ENCODE measurements around the gene AUTS2. TPM values are rescaled to one million over a fixed set of nuclear protein-coding genes. Genes with fewer than 3 reads are reported as not detected.

Gene AUTS2
- total RNA-seq, 1 experiment from 2014 or later, result 2.2 TPM

DNA sequence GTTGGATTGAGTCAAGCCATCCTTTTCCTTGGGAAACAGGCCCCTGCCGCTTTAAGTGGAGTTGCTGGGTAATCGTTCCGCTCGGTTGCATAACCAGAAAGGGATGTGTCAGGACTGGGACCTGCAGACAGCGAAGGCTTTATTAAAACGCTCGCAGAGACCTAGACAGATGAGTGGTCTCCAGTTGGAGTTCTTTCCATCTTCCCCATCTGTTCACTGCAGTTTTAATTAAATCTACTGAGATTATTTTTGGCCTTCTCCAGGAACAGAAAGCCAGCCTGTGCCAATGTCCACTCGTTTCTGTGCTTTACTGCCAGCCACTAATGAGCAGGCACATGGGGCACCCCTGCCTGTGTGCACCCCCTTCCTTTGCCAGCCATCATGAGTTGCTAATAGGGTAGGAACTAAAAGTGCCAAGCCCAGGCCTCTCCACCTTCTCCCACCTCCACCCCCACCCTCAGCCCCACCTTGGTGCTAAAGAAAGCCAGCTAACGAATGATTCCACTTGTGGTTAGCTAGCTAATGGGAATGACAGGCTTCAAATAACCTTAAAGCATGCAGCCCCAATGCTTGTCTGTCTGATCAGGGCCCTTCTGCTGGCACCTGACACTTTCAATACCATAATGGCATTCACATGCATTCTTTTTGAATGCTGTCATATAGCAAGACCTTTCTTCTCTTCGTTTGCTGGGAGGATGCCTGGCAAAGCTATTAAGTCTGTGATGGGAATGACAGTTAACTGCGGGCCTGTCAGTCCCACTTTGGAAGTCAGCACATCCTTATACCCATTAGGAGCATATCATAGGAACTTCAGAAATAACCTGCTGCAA is 976.9 kb downstream of the AUTS2 start:
- H3K27me3 ChIP-seq, result no peaks in the 10 kb centered on the region
- no peaks in the 10 kb centered on the region for H3K36me3 ChIP-seq
- no peaks in the 10 kb centered on the region for H3K9me3 ChIP-seq
- H3K4me3 ChIP-seq, result no peak overlapping the region
- DNase-seq, result no peak

DNA sequence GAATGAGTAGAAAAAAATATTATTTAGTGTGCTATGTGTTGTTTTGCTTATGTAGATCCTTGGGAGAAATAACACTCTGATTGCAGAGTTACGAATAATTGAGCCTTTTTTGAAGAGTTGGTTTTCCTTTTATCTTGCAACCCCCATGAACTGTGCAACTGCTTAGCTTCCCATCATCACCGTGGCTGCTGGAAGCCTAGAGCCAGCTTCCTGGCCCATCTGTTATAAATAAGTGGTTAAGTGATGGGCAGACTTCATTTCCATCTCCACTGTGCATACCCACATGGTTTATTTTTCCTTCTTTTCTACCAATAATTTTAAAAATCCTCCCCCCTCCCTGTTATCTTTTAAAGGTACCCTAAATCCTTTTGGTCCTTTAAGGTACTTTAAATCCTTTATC is 978.8 kb downstream of the AUTS2 start:
- Histone ChIP-seq H3K4me3 (no peak overlapping the region), H3K36me3 (no peaks in the 10 kb centered on the region), H3K9me3 (no peaks in the 10 kb centered on the region), H3K27me3 (no peaks in the 10 kb centered on the region)
- no peak for DNase-seq

DNA sequence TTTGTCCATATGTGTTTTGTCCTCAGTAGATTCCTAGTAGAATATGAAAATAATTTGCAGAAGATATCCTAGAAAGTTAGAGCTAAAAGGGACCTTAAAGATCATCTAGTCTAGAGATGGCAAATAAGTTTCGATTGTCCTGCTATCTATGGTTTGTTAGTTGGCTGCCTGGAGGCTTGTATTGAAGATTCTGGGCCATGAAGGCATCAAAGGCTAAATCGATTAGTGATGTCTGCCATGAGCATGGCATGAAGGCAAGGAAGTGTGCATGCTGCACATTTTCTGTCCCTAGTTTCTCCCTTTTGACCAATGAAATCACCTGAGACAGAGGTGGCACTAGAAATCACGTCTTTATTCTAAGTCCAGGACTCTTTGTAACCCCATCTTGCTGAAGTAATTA is 979.9 kb downstream of the AUTS2 start:
- no peak for DNase-seq
- Histone ChIP-seq H3K4me3 (no peak overlapping the region), H3K36me3 (no peaks in the 10 kb centered on the region), H3K27me3 (no peaks in the 10 kb centered on the region), H3K9me3 (no peaks in the 10 kb centered on the region)

DNA sequence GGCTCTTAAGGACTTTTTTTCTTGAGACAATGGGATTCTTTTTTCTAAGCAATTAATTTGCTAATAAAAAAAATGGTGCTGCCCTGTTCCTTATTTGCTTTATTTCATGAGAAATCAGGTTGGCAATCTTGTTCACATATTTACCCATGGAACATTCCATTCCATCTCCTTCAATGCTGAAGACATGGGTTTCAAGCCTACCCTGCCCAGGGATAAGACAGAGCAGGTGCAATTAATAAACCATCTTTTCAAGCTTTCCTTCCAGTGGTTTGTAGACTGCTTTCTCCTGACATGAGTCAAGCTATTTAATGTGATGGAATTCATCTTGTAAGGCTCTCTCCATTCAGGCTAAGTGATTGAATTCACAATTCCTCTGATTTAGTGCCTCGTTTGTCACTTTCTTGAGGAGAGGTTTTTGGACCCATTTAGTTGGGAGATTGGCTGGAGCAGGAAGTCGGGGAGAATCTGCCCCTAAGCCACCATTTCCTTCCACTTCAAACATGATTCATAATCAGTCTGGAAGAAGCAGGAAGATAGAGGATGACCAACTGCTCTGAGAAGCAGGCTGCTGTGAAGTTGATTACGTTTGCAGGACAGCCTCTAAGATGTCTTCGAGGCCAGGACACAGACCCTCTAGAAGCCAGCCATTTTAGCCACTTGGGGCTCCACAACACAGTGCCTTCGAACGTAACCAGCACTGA is 981.3 kb downstream of the AUTS2 start:
- Histone ChIP-seq H3K36me3 (no peaks in the 10 kb centered on the region), H3K27me3 (no peaks in the 10 kb centered on the region), H3K4me3 (no peak overlapping the region), H3K9me3 (no peaks in the 10 kb centered on the region)
- no peak for DNase-seq

DNA sequence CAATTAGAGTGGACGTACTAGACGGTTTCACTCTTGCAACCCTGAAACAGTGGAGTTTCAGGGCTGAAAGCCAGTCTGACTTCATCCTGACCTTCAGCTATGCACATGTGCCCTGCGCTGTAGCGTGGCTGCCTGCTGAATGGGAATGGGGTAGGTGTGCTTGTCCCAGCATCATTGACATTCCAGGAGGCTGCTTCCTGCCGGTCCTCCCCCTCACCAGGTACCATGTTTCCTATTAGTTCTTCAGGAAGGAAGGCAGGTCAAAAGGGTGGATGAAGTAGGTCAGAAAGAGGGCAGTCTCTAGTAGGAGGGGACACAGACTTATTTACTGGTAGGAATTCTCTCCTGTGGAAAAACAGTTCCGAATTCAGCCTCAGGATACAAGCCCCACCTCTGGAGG is 981.9 kb downstream of the AUTS2 start:
- Histone ChIP-seq H3K4me3 (no peak overlapping the region), H3K27me3 (no peaks in the 10 kb centered on the region), H3K36me3 (no peaks in the 10 kb centered on the region), H3K9me3 (no peaks in the 10 kb centered on the region)
- no peak for DNase-seq

DNA sequence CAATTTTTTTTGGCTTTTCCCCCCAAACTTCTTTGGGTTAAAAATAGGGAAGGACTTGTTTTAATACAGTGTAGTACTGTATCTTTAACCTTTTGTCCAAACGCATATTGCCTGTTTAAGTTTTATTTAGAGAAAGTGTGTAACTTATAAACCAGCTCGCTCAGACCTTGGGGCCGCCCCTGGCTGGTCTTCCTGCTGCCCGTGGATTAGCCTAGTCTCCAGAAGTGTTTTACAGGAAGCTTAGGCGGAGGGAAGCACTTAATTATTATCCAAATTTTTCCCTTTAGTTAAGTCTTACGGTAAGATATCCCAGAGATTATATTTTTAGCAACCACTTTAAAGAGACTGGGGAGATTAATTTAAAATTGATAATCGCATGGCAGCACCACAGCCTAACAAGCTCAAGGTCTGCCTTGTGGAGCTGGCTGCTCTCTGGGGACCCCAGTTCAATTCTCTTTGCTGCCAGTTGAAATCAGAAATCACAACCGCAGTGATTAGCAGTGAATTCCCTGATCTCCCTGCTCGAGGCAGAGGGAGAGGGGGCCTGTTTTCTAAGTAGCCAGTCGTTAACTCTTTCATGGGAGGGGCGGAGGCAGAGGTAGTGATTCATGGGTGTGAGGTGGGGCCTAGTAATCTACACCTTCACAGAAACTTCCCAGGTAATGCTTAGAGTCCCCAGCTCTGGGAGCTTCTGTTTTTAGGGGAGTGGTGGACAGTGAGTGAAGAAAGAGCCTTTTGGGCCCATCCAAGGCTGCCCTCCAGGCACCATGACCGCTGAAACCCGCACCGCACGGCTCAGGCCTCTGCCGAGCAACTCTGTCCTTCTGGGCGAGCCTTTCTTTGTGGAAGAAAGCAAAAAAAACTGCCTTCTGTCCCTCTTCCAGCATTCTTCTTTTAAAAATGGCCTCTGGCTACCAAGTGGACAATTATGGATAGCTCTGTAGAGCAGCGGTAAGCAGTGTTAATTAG is 984.9 kb downstream of the AUTS2 start:
- DNase-seq, result no peak
- Histone ChIP-seq H3K27me3 (no peaks in the 10 kb centered on the region), H3K4me3 (no peak overlapping the region), H3K9me3 (no peaks in the 10 kb centered on the region), H3K36me3 (no peaks in the 10 kb centered on the region)

DNA sequence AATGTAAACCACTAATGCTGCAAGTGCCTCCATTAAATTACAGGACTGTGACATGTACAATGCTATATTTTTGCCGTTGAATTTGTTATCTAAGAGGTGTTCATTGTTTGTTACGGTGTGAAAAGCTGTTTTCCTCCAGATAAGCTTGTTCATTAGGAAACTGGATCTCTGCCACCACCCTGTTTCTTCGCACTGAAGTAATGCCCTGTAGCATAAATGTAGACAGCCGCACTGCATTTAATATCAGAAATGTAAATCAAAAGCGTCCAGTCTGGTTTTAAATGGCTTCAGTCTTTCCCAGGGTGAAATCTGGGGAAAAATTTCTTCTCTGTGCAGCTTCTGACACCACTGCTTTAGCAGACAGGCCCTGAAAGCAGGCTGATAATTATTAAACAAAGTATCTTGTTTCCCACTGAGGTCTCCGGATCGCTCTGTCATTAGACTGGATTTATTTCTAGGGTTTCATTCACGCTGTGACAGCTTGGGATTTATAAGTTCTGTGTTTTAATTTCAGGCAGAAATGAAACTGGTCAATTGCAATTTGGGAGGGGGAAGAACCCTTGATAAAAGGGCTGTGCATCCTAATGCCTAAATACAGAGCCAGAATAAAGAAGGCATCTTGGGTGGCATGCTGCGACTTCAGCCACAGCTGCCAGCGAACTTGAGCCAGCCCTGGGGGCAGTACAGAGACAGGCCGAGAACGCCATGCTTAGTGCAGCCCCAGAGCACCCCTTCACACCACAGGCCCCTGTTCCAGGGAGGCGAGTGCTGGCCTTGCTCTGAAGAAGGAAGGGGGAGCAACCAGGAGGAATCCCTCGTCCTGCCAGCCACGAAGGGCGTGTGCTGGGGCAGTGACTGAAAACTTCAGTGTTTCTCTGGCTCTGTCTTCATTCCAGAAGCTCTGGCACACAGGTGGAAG is 985.9 kb downstream of the AUTS2 start:
- no peak for DNase-seq
- Histone ChIP-seq H3K27me3 (no peaks in the 10 kb centered on the region), H3K36me3 (no peaks in the 10 kb centered on the region), H3K4me3 (no peak overlapping the region), H3K9me3 (no peaks in the 10 kb centered on the region)

DNA sequence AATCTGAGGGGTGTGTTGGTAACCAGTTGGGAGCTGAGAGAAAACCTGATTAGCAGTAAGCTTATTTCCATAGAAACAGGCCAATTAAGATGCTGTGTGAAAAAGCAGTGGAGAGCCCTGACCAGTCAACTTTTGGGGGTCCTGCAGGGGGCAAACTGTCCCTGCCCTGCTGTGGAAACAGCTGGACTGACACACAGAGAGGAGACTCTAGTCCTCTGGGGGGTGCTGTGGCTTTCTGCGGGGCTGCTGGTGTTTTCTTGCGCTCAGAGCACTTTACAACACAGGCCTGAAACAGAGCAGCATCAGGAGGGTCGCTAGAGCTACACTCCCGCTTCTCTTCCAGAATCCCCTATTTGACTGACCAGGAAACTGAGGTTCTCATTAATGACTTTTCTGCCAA is 986.8 kb downstream of the AUTS2 start:
- H3K4me3 ChIP-seq, result no peak overlapping the region
- H3K9me3 ChIP-seq, result no peaks in the 10 kb centered on the region
- H3K36me3 ChIP-seq, result no peaks in the 10 kb centered on the region
- no peaks in the 10 kb centered on the region for H3K27me3 ChIP-seq
- DNase-seq, result no peak

DNA sequence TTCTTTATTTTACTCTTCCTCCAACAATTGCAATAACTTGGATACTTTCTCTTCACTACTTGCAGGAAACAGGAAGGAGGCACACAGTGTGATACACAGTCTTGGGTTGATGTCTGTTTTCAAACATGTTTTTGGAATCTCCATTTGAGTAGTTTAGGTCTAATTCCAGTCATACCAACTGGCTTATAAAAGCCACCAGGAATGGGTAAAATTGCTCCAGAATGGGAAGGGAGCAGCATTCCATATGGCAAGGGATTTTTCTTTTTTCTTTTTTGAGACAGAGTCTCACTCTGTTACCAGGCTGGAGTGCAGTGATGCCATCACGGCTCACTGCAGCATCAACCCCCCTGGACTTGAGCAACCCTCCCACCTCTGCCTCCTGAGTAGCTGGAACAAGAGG is 988.5 kb downstream of the AUTS2 start:
- no peak for DNase-seq
- Histone ChIP-seq H3K4me3 (no peak overlapping the region), H3K36me3 (no peaks in the 10 kb centered on the region), H3K27me3 (no peaks in the 10 kb centered on the region), H3K9me3 (no peaks in the 10 kb centered on the region)

DNA sequence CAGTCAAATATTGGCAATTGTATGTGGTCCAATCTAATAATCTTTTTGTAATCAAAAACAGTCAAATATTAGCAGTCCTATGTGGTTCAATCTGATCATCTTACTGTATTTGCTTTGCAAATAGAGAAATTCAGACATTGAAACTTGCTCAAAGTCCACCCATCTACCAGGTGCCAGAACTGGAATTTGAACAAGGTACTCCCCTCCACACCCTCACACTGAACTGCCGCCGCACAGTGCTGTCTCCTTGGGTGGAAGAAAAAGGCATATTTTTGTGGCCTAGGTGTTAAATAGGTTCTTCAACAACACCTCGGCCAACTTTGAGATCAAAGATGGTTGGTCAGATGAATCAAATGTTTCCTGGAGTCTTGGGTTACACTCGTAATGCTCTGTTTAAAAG is 989.5 kb downstream of the AUTS2 start:
- Histone ChIP-seq H3K9me3 (no peaks in the 10 kb centered on the region), H3K4me3 (no peak overlapping the region), H3K36me3 (no peaks in the 10 kb centered on the region), H3K27me3 (no peaks in the 10 kb centered on the region)
- DNase-seq, result no peak

DNA sequence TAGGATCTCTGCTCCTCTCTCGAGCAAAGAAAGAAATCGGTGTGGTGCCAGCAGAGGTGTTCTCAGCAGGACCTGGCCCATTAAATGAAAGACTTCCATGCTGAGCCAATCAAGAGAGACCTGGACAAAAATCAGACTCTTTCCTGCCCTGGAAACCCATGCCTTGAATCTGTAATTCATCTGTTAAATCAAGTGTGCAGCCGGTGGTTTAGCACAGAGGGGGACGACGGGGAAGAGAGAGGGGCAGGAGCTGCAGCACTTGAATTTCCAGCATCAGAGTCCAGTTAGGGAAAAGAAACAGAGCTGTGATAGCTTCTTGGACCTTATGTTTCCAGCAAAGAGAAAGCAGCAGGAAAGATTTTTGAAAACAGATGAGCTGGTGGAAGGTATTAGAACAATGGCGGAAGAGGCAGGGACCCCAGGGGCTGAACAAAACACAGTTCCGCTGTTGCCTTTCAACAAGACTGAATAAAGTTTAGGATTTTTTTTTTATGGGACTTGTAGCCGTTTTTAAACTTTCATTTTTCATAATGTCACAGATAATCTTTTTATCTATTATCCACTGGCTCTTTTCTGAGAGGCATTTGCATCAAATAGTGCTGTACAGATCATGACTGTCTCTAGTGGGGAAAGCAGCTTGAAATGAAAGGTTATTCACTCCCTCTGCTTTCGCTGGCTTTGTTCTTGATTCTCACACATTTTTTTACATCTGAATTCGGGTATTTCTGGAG is 990.1 kb downstream of the AUTS2 start:
- Histone ChIP-seq H3K9me3 (no peaks in the 10 kb centered on the region), H3K4me3 (no peak overlapping the region), H3K27me3 (no peaks in the 10 kb centered on the region), H3K36me3 (no peaks in the 10 kb centered on the region)
- no peak for DNase-seq

DNA sequence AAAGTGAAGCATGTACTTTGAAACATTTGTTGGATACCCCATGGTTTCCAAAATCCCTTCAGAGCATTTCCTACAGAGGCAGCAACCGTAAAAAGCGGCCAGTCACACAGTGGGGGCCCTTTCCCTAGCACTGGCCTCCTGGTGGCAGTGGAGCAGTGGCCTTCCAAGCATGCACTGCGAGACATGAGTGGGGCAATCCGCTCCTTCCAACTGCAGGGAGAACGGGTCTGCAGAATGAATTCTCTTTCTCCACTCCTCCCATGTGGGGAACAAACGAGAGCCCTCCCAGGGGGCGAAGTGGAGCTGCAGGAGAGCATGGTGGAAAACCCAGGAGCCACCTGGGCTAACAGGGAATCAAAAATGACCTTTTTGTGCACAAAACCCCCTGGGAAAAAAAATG is 990.7 kb downstream of the AUTS2 start:
- Histone ChIP-seq H3K36me3 (no peaks in the 10 kb centered on the region), H3K4me3 (no peak overlapping the region), H3K9me3 (no peaks in the 10 kb centered on the region), H3K27me3 (no peaks in the 10 kb centered on the region)
- DNase-seq, result no peak

DNA sequence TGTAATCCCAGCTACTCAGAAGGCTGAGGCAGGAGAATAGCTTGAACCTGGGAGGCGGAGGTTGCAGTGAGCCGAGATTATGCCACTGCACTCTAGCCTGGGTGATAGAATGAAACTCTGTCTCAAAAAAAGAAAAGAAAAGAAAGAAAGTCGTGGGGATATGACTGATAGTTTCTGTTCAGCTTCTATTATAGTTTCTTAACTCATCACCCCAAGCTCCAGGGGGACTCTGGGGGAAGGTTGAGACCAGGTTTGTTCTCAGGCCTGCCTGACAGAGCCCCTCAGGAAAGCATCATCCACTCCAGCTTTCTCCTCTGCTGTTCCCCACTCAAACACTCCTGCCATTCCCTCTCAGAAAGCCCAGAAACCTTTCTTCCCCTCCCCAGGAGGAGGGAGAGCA is 991.3 kb downstream of the AUTS2 start:
- no peak for DNase-seq
- H3K36me3 ChIP-seq, result no peaks in the 10 kb centered on the region
- H3K9me3 ChIP-seq, result no peaks in the 10 kb centered on the region
- no peaks in the 10 kb centered on the region for H3K27me3 ChIP-seq
- no peak overlapping the region for H3K4me3 ChIP-seq

DNA sequence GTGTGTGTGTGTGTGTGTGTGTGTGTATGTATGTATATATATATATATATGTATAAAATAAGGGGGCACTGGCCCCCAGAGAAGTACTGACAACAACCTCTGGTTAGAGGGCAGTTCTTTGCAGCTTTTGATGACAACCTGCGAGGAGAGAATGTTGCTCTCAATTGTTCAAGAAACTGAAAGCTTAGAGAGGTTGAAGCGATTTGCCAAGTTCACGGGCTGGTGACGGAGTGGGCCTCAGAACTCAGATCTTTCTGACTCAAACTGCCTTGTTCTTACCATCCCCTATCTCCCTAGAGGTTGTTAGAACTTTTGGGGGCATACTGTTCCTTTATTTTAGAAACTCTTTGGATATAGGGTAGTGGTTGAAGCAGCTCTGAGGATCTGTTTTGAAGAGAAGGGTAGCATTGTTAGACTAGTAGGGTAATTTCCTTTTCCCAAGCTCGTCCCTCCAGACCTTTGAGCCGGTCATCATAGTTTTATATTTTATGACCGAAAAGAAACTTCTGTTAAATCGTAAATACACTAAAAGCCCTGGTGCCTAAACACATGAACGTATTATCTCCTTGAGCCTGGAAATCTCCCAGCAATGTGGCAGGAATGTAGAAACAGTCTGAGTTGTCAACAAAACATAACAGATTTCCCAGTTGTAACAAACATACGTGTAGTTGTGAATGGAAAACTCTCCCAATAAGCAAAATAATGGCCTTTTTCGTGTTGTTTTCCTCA is 992.0 kb downstream of the AUTS2 start:
- no peak for DNase-seq
- Histone ChIP-seq H3K27me3 (no peaks in the 10 kb centered on the region), H3K36me3 (no peaks in the 10 kb centered on the region), H3K4me3 (no peak overlapping the region), H3K9me3 (no peaks in the 10 kb centered on the region)

DNA sequence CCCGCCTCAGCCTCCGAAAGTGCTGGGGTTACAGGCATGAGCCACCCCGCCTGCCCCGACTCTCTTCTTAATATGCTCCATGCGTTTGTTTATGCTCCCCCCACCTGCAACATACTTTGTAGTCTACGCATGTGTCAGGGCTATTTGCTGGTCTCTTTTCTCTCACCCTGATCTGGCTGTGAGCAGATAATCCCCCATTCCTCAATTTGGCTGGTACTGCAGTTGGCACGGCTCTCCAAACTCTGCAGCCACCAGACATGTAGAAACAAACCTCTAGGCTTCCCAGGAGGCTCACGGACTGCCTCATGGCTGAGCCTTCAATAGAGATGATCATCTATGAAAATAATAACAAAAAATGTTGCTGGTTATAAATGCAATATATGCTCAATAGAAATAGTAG is 993.4 kb downstream of the AUTS2 start:
- DNase-seq, result no peak
- Histone ChIP-seq H3K4me3 (no peak overlapping the region), H3K27me3 (no peaks in the 10 kb centered on the region), H3K9me3 (no peaks in the 10 kb centered on the region), H3K36me3 (no peaks in the 10 kb centered on the region)

Data from MG63 (cell line).